GM06990 (cell line): ENCODE measurements around the gene RHBDL2.

Experiments
- DNase-seq: peaks from one replicate; pipeline ENCODE4 v3.0.0-alpha.2; 2011; ENCODE audit not compliant: insufficient read length; ENCODE audit errors: extremely low read depth
- H3K27me3 ChIP-seq: replicated peaks from 2 replicates; pipeline ENCODE4 v1.6.0; 2011; ENCODE audit warnings: low read length; ENCODE audit not compliant: control insufficient read depth, insufficient read depth
- H3K36me3 ChIP-seq: 2 replicates; pipeline ENCODE4 v1.5.1; 2011; ENCODE audit warnings: low read length; ENCODE audit not compliant: control insufficient read depth, insufficient read depth
- H3K4me3 ChIP-seq: replicated peaks from 2 replicates; pipeline ENCODE4 v1.5.1; 2011; ENCODE audit warnings: low read depth, mild to moderate bottlenecking, control low read depth, low read length
- TF ChIP-seq, protein P1 (sequence below): IDR thresholded peaks from 2 replicates; pipeline ENCODE4 v1.5.1; 2011; ENCODE audit warnings: low read length, control low read depth, mild to moderate bottlenecking, inconsistent platforms; ENCODE audit not compliant: insufficient read depth, poor library complexity, severe bottlenecking

The RHBDL2 gene

DNA sequence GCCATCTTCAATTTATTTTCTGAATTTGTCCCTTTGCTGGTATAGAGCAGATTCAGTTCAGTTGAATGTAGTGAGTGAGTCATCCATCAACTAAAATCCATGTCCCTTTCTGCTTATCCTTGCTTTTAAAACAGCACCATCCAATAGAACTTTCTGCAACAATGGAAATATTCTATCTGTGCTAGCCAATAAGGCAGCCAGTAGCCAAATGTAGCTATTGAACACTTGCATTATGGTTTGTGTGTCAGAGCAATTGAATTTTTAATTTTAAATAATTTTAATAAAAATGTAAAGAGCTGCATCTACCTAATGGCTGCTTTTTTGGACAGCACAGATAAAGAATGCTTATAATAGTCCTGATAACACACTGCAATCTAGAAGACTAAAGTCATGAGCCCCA is 60.1 kb downstream of the RHBDL2 start, which contains the start of gene GJA9:
GJA9 (minus strand) TSS at position 101 of the 400 bp plus-strand sequence. CDS start 5,489 bp downstream, outside the sequence.
- H3K27me3 ChIP-seq, result no peaks in the 10 kb centered on the region
- H3K4me3 ChIP-seq, result no peak within 1 kb of the TSS
- no peak for DNase-seq
- TF ChIP-seq, protein P1, sequence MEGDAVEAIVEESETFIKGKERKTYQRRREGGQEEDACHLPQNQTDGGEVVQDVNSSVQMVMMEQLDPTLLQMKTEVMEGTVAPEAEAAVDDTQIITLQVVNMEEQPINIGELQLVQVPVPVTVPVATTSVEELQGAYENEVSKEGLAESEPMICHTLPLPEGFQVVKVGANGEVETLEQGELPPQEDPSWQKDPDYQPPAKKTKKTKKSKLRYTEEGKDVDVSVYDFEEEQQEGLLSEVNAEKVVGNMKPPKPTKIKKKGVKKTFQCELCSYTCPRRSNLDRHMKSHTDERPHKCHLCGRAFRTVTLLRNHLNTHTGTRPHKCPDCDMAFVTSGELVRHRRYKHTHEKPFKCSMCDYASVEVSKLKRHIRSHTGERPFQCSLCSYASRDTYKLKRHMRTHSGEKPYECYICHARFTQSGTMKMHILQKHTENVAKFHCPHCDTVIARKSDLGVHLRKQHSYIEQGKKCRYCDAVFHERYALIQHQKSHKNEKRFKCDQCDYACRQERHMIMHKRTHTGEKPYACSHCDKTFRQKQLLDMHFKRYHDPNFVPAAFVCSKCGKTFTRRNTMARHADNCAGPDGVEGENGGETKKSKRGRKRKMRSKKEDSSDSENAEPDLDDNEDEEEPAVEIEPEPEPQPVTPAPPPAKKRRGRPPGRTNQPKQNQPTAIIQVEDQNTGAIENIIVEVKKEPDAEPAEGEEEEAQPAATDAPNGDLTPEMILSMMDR, result no peak
- no peaks in the 10 kb centered on the region for H3K36me3 ChIP-seq

DNA sequence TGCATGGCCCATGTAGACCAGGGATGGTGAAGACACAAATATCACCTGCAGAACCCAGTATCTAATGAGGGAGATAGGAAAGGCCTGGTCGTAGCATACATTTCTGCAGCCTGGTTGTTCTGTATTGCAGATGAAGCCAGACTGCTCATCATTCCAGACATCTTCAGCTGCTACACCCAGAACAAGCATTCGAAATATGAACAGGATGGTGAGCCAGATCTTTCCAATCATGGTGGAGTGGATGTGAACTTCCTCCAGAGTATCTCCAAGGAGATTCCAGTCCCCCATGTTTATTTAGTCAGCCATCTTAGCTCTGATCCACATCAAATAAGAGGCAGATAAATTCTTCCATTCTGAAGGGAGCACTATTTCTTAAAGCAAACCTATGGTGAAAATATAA is 65.8 kb downstream of the RHBDL2 start:
- Histone ChIP-seq H3K27me3 (no peaks in the 10 kb centered on the region), H3K36me3 (no peaks in the 10 kb centered on the region), H3K4me3 (no peak overlapping the region)
- TF ChIP-seq, protein P1, result no peak
- DNase-seq, result no peak

DNA sequence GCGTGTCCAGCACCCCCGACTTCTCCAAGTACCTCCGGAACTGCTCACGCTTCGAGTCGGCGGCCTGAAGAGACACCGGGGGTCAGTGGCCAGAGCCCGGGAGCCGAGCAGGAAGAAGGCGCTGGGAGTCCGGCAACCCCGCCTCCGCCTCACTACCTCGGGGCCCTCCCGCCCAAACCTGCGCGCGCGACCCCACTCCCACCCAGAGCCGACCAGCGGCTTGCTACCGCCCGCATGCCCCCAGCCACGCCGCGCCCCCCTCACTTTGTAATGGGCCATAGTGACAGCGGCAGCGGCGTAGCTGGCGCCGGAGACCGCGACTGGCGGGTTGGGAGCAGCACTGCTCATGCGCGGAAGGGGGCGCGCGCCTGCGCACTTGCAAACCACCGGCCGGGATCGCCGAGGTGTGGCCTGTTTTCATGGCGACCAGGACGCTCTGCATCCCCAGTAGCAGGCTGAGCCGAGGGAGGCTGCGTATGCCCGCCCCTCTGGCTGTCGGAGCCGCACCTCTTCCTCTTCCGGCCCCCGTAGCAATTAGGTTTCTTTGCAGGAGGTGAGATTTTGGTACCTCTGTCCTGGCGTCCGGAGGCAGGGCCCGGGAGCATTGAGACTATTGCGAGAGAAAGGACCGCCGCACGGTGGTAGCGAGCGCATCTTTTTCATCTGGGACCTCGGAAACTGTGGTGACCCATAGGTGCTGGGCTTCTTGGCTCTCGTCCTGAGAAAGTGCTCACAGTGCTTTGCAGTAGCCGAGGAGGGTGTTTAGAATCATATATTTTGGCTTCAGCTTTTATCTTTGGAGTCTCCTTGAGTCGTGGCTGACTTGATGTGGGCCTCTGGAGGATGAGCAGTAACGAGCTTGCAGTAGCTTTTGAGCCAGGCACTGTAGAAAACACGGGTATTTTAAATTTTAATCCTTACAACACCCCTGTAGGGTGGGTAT is 68.3 kb downstream of the RHBDL2 start, which contains the start of gene MYCBP:
MYCBP (minus strand) TSS at position 322 of the 943 bp plus-strand sequence; CDS start at position 279, 43 bp downstream.
- TF ChIP-seq, protein P1, result no peak
- DNase-seq, result peak; percentile 98
- no peaks in the 10 kb centered on the region for H3K36me3 ChIP-seq
- H3K4me3 ChIP-seq, result peak within 1 kb of the TSS; percentile 100
- H3K27me3 ChIP-seq, result no peaks in the 10 kb centered on the region

DNA sequence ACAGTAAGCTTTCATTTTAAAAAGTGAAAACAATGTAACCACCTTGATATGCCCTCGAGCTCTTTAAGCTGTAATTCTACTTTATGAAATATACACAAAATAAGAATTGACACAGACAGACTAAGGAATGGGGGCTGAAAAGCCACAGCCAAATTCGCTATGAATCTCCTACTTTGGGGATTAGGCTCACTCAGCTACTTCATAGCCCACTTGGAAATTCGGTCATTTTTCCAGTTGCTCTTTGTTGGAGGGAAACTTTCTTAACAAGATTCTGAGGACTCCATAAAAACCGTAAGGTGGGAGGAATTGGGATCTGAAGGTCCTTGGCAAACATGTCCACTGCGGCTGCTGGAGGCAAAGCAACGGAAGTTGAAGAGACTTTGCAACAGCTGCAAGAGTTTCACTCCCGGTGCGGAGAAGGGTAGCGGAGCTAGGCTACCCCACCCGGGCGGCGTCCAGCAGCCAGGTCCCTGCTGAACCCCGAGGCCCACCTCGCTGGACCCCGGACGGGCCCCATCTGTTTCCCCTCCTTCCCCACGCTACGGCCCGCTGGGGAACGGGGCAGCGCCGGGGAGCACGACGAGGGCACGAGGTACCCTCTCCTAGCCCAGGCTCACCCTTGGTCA is 69.1 kb downstream of the RHBDL2 start:
- TF ChIP-seq, protein P1, result no peak
- Histone ChIP-seq H3K27me3 (no peaks in the 10 kb centered on the region), H3K4me3 (peak overlapping the region; percentile 100), H3K36me3 (no peaks in the 10 kb centered on the region; the same call in 1 of the 2 replicates)
- DNase-seq, result no peak

DNA sequence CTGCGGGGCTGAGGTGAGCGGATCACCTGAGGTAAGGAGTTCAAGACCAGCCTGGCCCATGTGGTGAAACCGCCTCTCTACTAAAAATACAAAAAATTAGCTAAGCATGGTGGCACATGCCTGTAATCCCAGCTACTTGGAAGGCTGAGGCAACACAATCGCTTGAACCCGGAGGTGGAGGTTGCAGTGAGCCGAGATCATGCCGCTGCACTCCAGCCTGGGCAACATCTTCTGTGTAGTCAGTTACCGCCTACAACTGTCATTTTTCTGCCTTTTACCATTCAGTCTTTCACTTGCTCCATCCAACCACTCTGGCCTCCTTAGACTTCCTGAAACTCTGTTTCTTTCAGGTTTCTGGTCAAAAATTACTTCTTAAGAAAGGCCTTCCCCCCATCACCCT is 70.6 kb downstream of the RHBDL2 start:
- Histone ChIP-seq H3K4me3 (no peak overlapping the region), H3K36me3 (no peaks in the 10 kb centered on the region; the same call in 1 of the 2 replicates), H3K27me3 (no peaks in the 10 kb centered on the region)
- no peak for DNase-seq
- TF ChIP-seq, protein P1, result no peak
